A549 (cell line): ENCODE results near the gene METTL1. TPM values are rescaled to one million over a fixed set of nuclear protein-coding genes. Genes with fewer than 3 reads are reported as not detected.

Experiments
- ATAC-seq, 2 experiments: fragments of 200-7000 bp in 1 of 2; fragments of >200 bp in 1 of 2; cut with Nextera tagmentation in 1 of 2; cut with Tn5 transposase in 1 of 2; 3 replicates each; pipeline versions ENCODE4 v1.8.0 to v1.9.1; 2018 to 2020; ENCODE audit warnings: mild to moderate bottlenecking in 1 of 2, moderate library complexity in 1 of 2
- CTCF ChIA-PET: fragments of 300-600 bp; sonication (Branson Sonifier 250); formaldehyde crosslinking; extraction: SDS; loops from one replicate; lab custom pipeline; 2021; ENCODE audit warnings: antibody characterized with exemption, inconsistent platforms; lab: Yijun Ruan, JAX
- POLR2A ChIA-PET: fragments of 350-600 bp; formaldehyde crosslinking; extraction: SDS; loops from one replicate; lab custom pipeline; 2021; ENCODE audit warnings: antibody characterized with exemption, inconsistent platforms; lab: Yijun Ruan, JAX
- DNase-seq, 2 experiments: peaks; one replicate each; pipeline versions ENCODE4 v3.0.0 to v3.0.0-alpha.2; 2011 to 2016; ENCODE audit warnings: low read depth in 1 of 2, low spot score in 1 of 2
- FAIRE-seq: peaks from 2 replicates; lab custom pipeline; 2011; peaks lifted over from hg19 to GRCh38; lab: Jason Lieb, UNC
- H3K27ac ChIP-seq, 2 experiments: fragments of >200 bp; sonication (Bioruptor Twin); formaldehyde crosslinking; 3 replicates each; pipeline ENCODE4 v1.5.1; 2016 to 2017
- H3K4me1 ChIP-seq: fragments of >200 bp; sonication (Bioruptor Twin); formaldehyde crosslinking; 3 replicates; pipeline ENCODE4 v1.6.1; 2016
- H3K4me2 ChIP-seq: fragments of >200 bp; sonication (Bioruptor Twin); formaldehyde crosslinking; 3 replicates; pipeline ENCODE4 v1.6.1; 2016
- H3K4me3 ChIP-seq: fragments of >200 bp; sonication (Bioruptor Twin); formaldehyde crosslinking; 3 replicates; pipeline ENCODE4 v1.5.1; 2016
- H3K9me3 ChIP-seq: fragments of >200 bp; sonication (Bioruptor Twin); formaldehyde crosslinking; 3 replicates; pipeline ENCODE4 v1.6.1; 2016
- BCL3 ChIP-seq: fragments of >200 bp; sonication (Bioruptor Twin); formaldehyde crosslinking; IDR thresholded peaks from 3 replicates; pipeline ENCODE4 v1.6.1; 2016
- CBX2 ChIP-seq: fragments of 200-600 bp; sonication (generic); IDR thresholded peaks from 2 replicates; pipeline ENCODE4 v1.6.1; 2016; ENCODE audit warnings: low read depth, mild to moderate bottlenecking, borderline replicate concordance
- CEBPB ChIP-seq, 2 experiments: fragments of >200 bp in 1 of 2; sonication (Bioruptor Twin) in 1 of 2; formaldehyde crosslinking in 1 of 2; IDR thresholded peaks; 2 replicates each; pipeline ENCODE4 v1.6.1; 2012 to 2016
- CHD4 ChIP-seq: fragments of 200-600 bp; sonication (generic); IDR thresholded peaks from 2 replicates; pipeline ENCODE4 v1.6.1; 2016; ENCODE audit warnings: antibody characterized with exemption, mild to moderate bottlenecking, borderline replicate concordance
- CTCF ChIP-seq: fragments of >200 bp; sonication (Bioruptor Twin); formaldehyde crosslinking; IDR thresholded peaks from 3 replicates; pipeline ENCODE4 v1.5.1; 2016
- E2F6 ChIP-seq: IDR thresholded peaks from 2 replicates; pipeline ENCODE4 v1.6.1; 2012; ENCODE audit warnings: low read depth, borderline replicate concordance
- EHMT2 ChIP-seq: fragments of 200-600 bp; sonication (generic); IDR thresholded peaks from 2 replicates; pipeline ENCODE4 v1.6.1; 2016; ENCODE audit warnings: antibody characterized with exemption, low read depth, mild to moderate bottlenecking, moderate library complexity
- ESRRA ChIP-seq: fragments of 150-350 bp; IDR thresholded peaks from 2 replicates; pipeline ENCODE4 v1.6.1; 2014; ENCODE audit warnings: mild to moderate bottlenecking, low read length, borderline replicate concordance
- FOSB ChIP-seq: fragments of 250-450 bp; sonication (Bioruptor Pico); IDR thresholded peaks from 2 replicates; pipeline ENCODE4 v1.5.0; 2020; ENCODE audit warnings: mild to moderate bottlenecking, moderate library complexity
- FOSL2 ChIP-seq, 2 experiments: fragments of 450-650 bp in 1 of 2; fragments of >200 bp in 1 of 2; sonication (Bioruptor Twin) in 1 of 2; formaldehyde crosslinking; IDR thresholded peaks; 2 replicates each; pipeline versions ENCODE4 v1.5.0 to v1.6.1; 2016 to 2020; ENCODE audit warnings: mild to moderate bottlenecking in 1 of 2, moderate library complexity in 1 of 2
- GATA3 ChIP-seq: IDR thresholded peaks from 2 replicates; pipeline ENCODE4 v1.6.1; 2012; ENCODE audit warnings: borderline replicate concordance
- HDAC2 ChIP-seq: fragments of 200-600 bp; sonication (generic); IDR thresholded peaks from 2 replicates; pipeline ENCODE4 v1.6.1; 2016
- HEYL ChIP-seq: fragments of 250-450 bp; sonication (Bioruptor Pico); IDR thresholded peaks from 2 replicates; pipeline ENCODE4 v1.8.0; 2021; ENCODE audit warnings: mild to moderate bottlenecking, moderate library complexity
- HMGXB4 ChIP-seq: fragments of 250-450 bp; sonication (Bioruptor Pico); IDR thresholded peaks from 2 replicates; pipeline ENCODE4 v1.5.0; 2021; ENCODE audit warnings: mild to moderate bottlenecking, moderate library complexity, borderline replicate concordance
- HOXA7 ChIP-seq: fragments of 250-450 bp; sonication (Bioruptor Pico); IDR thresholded peaks from 2 replicates; pipeline ENCODE4 v1.5.0; 2020; ENCODE audit warnings: mild to moderate bottlenecking, moderate library complexity
- HOXB13 ChIP-seq: fragments of 250-450 bp; sonication (Bioruptor Pico); IDR thresholded peaks from 2 replicates; pipeline ENCODE4 v1.5.0; 2020; ENCODE audit warnings: low read depth, mild to moderate bottlenecking, moderate library complexity
- JUNB ChIP-seq: fragments of >200 bp; sonication (Bioruptor Twin); formaldehyde crosslinking; IDR thresholded peaks from 2 replicates; pipeline ENCODE4 v1.6.1; 2016
- KDM5A ChIP-seq: fragments of 200-600 bp; sonication (generic); IDR thresholded peaks from 2 replicates; pipeline ENCODE4 v1.6.1; 2016; ENCODE audit warnings: antibody characterized with exemption, mild to moderate bottlenecking
- MYC ChIP-seq: IDR thresholded peaks from 2 replicates; pipeline ENCODE4 v1.6.1; 2012; ENCODE audit warnings: mild to moderate bottlenecking, inconsistent platforms, low read length, improper control_type of control experiment, borderline replicate concordance
- PBX3 ChIP-seq: IDR thresholded peaks from 2 replicates; pipeline ENCODE4 v1.6.1; 2012
- POLR2A ChIP-seq: IDR thresholded peaks from 2 replicates; pipeline ENCODE4 v1.6.1; 2012; ENCODE audit warnings: mild to moderate bottlenecking, low read length
- RAD21 ChIP-seq, 2 experiments: fragments of >200 bp in 1 of 2; sonication (Bioruptor Twin) in 1 of 2; formaldehyde crosslinking in 1 of 2; IDR thresholded peaks in 1 of 2; conservative IDR thresholded peaks in 1 of 2; 2 replicates in 1 of 2; 3 replicates in 1 of 2; pipeline ENCODE4 v1.6.1; 2012 to 2018; ENCODE audit warnings: inconsistent platforms in 1 of 2
- RARB ChIP-seq: fragments of 250-450 bp; sonication (Bioruptor Pico); IDR thresholded peaks from 2 replicates; pipeline ENCODE4 v1.8.0; 2021; ENCODE audit warnings: mild to moderate bottlenecking, moderate library complexity
- RCOR1 ChIP-seq: fragments of 150-350 bp; IDR thresholded peaks from 2 replicates; pipeline ENCODE4 v1.6.1; 2014; ENCODE audit warnings: antibody characterized with exemption, low read length, low read depth
- SMC3 ChIP-seq: fragments of >200 bp; sonication (Bioruptor Twin); formaldehyde crosslinking; IDR thresholded peaks from 3 replicates; pipeline ENCODE4 v1.6.1; 2018; ENCODE audit warnings: inconsistent platforms
- SREBF2 ChIP-seq: fragments of 450-650 bp; IDR thresholded peaks from 2 replicates; pipeline ENCODE4 v1.6.1; 2014; ENCODE audit warnings: mild to moderate bottlenecking, moderate library complexity
- TP53 ChIP-seq: fragments of 250-450 bp; sonication (Bioruptor Pico); IDR thresholded peaks from 2 replicates; pipeline ENCODE4 v1.5.0; 2021; ENCODE audit warnings: mild to moderate bottlenecking, moderate library complexity
- USF2 ChIP-seq: fragments of 450-650 bp; IDR thresholded peaks from 2 replicates; pipeline ENCODE4 v1.6.1; 2014; ENCODE audit warnings: antibody characterized with exemption
- ZNF302 ChIP-seq: fragments of 250-450 bp; sonication (Bioruptor Pico); IDR thresholded peaks from 2 replicates; pipeline ENCODE4 v1.9.0; 2021; ENCODE audit warnings: inconsistent platforms, mild to moderate bottlenecking, moderate library complexity
- WGBS: methylation state at CpG from one replicate; pipeline ENCODE4 v1.1.6; 2017; ENCODE audit errors: missing lambda C conversion rate; 5-methylcytosine and 5-hydroxymethylcytosine counted together
- polyA minus RNA-seq: library from RNA; depleted of rRNA, polyadenylated mRNA; stranded (reverse); fragments of >200 nt; gene quantifications from 2 replicates; pipeline ENCODE4 v1.2.3, GENCODE V29; 2011; rRNA and poly(A)+ RNA removed
- polyA plus RNA-seq, 4 experiments: library from polyadenylated mRNA; depleted of rRNA in 3 of 4; stranded (reverse); fragments of >200 nt; fragmentation: RNase III in 1 of 4; extraction: RNeasy Plus Mini Kit Qiagen cat#74134 plus additional on column Dnase treatment in 1 of 4; gene quantifications; 2 replicates in 3 of 4; 3 replicates in 1 of 4; pipeline ENCODE4 v1.2.3, GENCODE V29; 2011 to 2017
- TF ChIP-seq, protein P1 (sequence below): fragments of 250-450 bp; sonication (Bioruptor Pico); IDR thresholded peaks from 2 replicates; pipeline ENCODE4 v1.5.0; 2020; ENCODE audit warnings: low read depth, mild to moderate bottlenecking, moderate library complexity
- TF ChIP-seq, protein P2 (sequence below): IDR thresholded peaks from 2 replicates; pipeline ENCODE4 v1.6.1; 2012

METTL1 gene
- polyA plus RNA-seq (2011; rRNA removed): 60.2 and 71.3 TPM in 2 replicates
- polyA plus RNA-seq (2012; cell fraction: cytosol; rRNA removed): 68.2 and 69.2 TPM in 2 replicates
- 72.4 and 97.7 TPM in 2 replicates for polyA plus RNA-seq (2012; cell fraction: nucleus; rRNA removed)
- polyA plus RNA-seq (2017; fragmentation: RNase III; extraction: RNeasy Plus Mini Kit Qiagen cat#74134 plus additional on column Dnase treatment): 55.2 to 64.9 TPM (median 63.0 TPM) in 3 replicates
- polyA minus RNA-seq: 81.3 and 95.3 TPM in 2 replicates

- POLR2A ChIA-PET: interaction anchor here (0.6 to 1.4 kb wide), 13 partner anchors 9 to 106 kb away, joined by 3 to 9 read pairs (median 4); partner anchors contain the start of genes CDK4, TSFM and TSPAN31
- H3K4me3 ChIP-seq: peak within 1 kb of the TSS; percentile 77
- peak within 1 kb of the TSS; percentile 95 for H3K4me2 ChIP-seq
- H3K9me3 ChIP-seq: no peaks in the 10 kb centered on the region
- WGBS: 3% methylated on average over 16 of the region's 28 CpGs
- peak; percentile 79 to 91 for ATAC-seq
- peak within 1 kb of the TSS; percentile 78 to 94 for H3K27ac ChIP-seq
- no peak for FAIRE-seq
- CTCF ChIA-PET: interaction anchor here (0.9 to 8.0 kb wide), 6 partner anchors 8 to 189 kb away, joined by 3 to 117 read pairs (median 4); partner anchors contain the start of genes MARCHF9 and TSFM
- DNase-seq: peak; percentile 96 to 99
- peaks cover 18% of the 10 kb centered on the region for H3K4me1 ChIP-seq
- TF ChIP-seq POLR2A: peak; percentile 88
- no peak for TF ChIP-seq ESRRA
- no peak for TF ChIP-seq HDAC2
- no peak; the same call in 1 of the 2 replicates for TF ChIP-seq TP53 (CRISPR knock-in tag)
- no peak for TF ChIP-seq FOSB (CRISPR knock-in tag)
- no peak for TF ChIP-seq CHD4
- TF ChIP-seq MYC: peak; percentile 100
- TF ChIP-seq, protein P1, sequence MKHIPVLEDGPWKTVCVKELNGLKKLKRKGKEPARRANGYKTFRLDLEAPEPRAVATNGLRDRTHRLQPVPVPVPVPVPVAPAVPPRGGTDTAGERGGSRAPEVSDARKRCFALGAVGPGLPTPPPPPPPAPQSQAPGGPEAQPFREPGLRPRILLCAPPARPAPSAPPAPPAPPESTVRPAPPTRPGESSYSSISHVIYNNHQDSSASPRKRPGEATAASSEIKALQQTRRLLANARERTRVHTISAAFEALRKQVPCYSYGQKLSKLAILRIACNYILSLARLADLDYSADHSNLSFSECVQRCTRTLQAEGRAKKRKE (CRISPR knock-in tag): no peak
- no peak for TF ChIP-seq ZNF302
- no peak for TF ChIP-seq EHMT2
- TF ChIP-seq HOXB13 (CRISPR knock-in tag): no peak
- no peak for TF ChIP-seq RARB (CRISPR knock-in tag)
- no peak for TF ChIP-seq HOXA7
- TF ChIP-seq HMGXB4 (CRISPR knock-in tag): no peak
- TF ChIP-seq CEBPB (IDR thresholded peaks at IDR 0.05): peak in 1 of 2 experiments; percentile 17; a peak in 1 of 4 replicates
- TF ChIP-seq, protein P2, sequence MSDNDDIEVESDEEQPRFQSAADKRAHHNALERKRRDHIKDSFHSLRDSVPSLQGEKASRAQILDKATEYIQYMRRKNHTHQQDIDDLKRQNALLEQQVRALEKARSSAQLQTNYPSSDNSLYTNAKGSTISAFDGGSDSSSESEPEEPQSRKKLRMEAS: peak; percentile 100
- TF ChIP-seq KDM5A: peak; percentile 94
- no peak for TF ChIP-seq CTCF
- no peak for TF ChIP-seq FOSL2 (IDR thresholded peaks at IDR 0.05)
- peak; percentile 33 for TF ChIP-seq FOSL2 (CRISPR knock-in tag; IDR thresholded peaks at IDR 0.05)
- TF ChIP-seq USF2: peak; percentile 50
- TF ChIP-seq GATA3: peak; percentile 55; the same call in 1 of the 2 replicates
- no peak for TF ChIP-seq CBX2
- TF ChIP-seq PBX3: peak; percentile 57; the same call in 1 of the 2 replicates
- TF ChIP-seq E2F6: no peak; the same call in 1 of the 2 replicates
- peak; percentile 96 for TF ChIP-seq BCL3
- TF ChIP-seq RAD21 (conservative IDR thresholded peaks at IDR 0.05 in 1 of 2, IDR thresholded peaks at IDR 0.05 in 1 of 2): no peak
- TF ChIP-seq HEYL (CRISPR knock-in tag): no peak
- TF ChIP-seq RCOR1: no peak
- no peak for TF ChIP-seq JUNB
- TF ChIP-seq SREBF2: no peak
- no peak for TF ChIP-seq SMC3
These were observed at the start of gene METTL1 for GRCh38 chr12:57771873-57772428. TSS of gene METTL1 (minus strand) at chr12:57772105. CDS start at chr12:57772083, 22 bp downstream.
